Chondrocyte (in vitro differentiated cells): ENCODE results near the gene INPP4B. TPM values are rescaled to one million over a fixed set of nuclear protein-coding genes. Genes with fewer than 3 reads are reported as not detected.

ENCODE experiments used
- DNase-seq: peaks from one replicate; pipeline ENCODE4 v3.0.0; 2021; ENCODE audit warnings: mixed read lengths, low spot score
- H3K27ac Mint-ChIP-seq: one replicate; pipeline ENCODE4 v1.8.0; 2021; ENCODE audit warnings: mild to moderate bottlenecking, moderate library complexity, mixed read lengths; ENCODE audit not compliant: unreplicated experiment
- H3K27me3 Mint-ChIP-seq: 2 replicates; pipeline ENCODE4 v1.8.0; 2021; ENCODE audit warnings: low read depth, mixed read lengths
- H3K36me3 Mint-ChIP-seq: 2 replicates; pipeline ENCODE4 v1.8.0; 2021; ENCODE audit warnings: low read depth, mixed read lengths
- H3K4me1 Mint-ChIP-seq: 2 replicates; pipeline ENCODE4 v1.8.0; 2021; ENCODE audit warnings: low read depth, mild to moderate bottlenecking, mixed read lengths
- H3K4me3 Mint-ChIP-seq: one replicate; pipeline ENCODE4 v1.8.0; 2021; ENCODE audit warnings: mild to moderate bottlenecking, moderate library complexity, mixed read lengths; ENCODE audit not compliant: unreplicated experiment
- H3K9me3 Mint-ChIP-seq: 2 replicates; pipeline ENCODE4 v1.8.0; 2021; ENCODE audit warnings: low read depth, mixed read lengths
- total RNA-seq: library from RNA; stranded (reverse); gene quantifications from 3 replicates; pipeline ENCODE4 v1.2.1, GENCODE V29; 2021
- TF ChIP-seq, protein P1 (sequence below): fragments of 200-600 bp; sonication (generic); IDR thresholded peaks from 2 replicates; pipeline ENCODE4 v1.5.0; 2021; ENCODE audit warnings: antibody characterized with exemption, mild to moderate bottlenecking, moderate library complexity

INPP4B gene
- total RNA-seq, 1 donor from 2014 or later = 30.0 TPM

- Mint-ChIP-seq H3K4me3 (no peak overlapping the region), H3K4me1 (peaks cover 69% of the 10 kb centered on the region), H3K27me3 (no peaks in the 10 kb centered on the region), H3K27ac (no peak overlapping the region), H3K36me3 (peaks cover 8% of the 10 kb centered on the region), H3K9me3 (peaks cover 13% of the 10 kb centered on the region)
- DNase-seq = no peak
- TF ChIP-seq, protein P1, sequence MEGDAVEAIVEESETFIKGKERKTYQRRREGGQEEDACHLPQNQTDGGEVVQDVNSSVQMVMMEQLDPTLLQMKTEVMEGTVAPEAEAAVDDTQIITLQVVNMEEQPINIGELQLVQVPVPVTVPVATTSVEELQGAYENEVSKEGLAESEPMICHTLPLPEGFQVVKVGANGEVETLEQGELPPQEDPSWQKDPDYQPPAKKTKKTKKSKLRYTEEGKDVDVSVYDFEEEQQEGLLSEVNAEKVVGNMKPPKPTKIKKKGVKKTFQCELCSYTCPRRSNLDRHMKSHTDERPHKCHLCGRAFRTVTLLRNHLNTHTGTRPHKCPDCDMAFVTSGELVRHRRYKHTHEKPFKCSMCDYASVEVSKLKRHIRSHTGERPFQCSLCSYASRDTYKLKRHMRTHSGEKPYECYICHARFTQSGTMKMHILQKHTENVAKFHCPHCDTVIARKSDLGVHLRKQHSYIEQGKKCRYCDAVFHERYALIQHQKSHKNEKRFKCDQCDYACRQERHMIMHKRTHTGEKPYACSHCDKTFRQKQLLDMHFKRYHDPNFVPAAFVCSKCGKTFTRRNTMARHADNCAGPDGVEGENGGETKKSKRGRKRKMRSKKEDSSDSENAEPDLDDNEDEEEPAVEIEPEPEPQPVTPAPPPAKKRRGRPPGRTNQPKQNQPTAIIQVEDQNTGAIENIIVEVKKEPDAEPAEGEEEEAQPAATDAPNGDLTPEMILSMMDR = no peak
Observed at GRCh38 chr4:142369141-142369540, 477.0 kb downstream of the INPP4B start.

- no peak for DNase-seq
- peaks cover 63% of the 10 kb centered on the region for H3K4me1 Mint-ChIP-seq
- TF ChIP-seq, protein P1 = no peak
- H3K27me3 Mint-ChIP-seq = no peaks in the 10 kb centered on the region
- no peak overlapping the region for H3K27ac Mint-ChIP-seq
- peaks cover 13% of the 10 kb centered on the region for H3K9me3 Mint-ChIP-seq
- H3K4me3 Mint-ChIP-seq = no peak overlapping the region
- peaks cover 8% of the 10 kb centered on the region for H3K36me3 Mint-ChIP-seq
Observed at GRCh38 chr4:142367418-142368180, 478.5 kb downstream of the INPP4B start.

- TF ChIP-seq, protein P1 = no peak
- peaks cover 8% of the 10 kb centered on the region for H3K36me3 Mint-ChIP-seq
- H3K4me3 Mint-ChIP-seq = no peak overlapping the region
- no peak for DNase-seq
- H3K27ac Mint-ChIP-seq = no peak overlapping the region
- H3K4me1 Mint-ChIP-seq = peaks cover 56% of the 10 kb centered on the region
- no peaks in the 10 kb centered on the region for H3K27me3 Mint-ChIP-seq
- H3K9me3 Mint-ChIP-seq = peaks cover 17% of the 10 kb centered on the region
Observed at GRCh38 chr4:142366769-142367181, 479.3 kb downstream of the INPP4B start.

DNA sequence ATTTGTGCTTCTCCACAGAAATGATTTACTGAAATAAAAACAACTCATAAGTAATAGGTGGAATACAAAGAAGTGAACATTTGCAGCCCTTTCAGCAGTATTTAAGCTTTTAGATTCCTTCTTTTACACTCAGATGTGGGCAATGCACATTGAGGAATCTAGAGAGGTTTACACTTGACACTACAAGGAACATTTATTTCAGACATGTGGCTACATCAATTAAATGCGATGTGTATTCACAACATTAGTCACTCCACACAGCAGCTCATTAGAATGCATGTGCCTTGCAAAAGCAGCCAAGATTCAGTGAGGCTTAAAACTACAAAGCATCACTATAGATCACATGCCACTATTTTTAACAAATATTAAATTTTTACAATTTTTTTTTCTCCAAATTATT lies 480.7 kb downstream of the INPP4B start:
- Mint-ChIP-seq H3K9me3 (peaks cover 9% of the 10 kb centered on the region), H3K4me1 (peaks cover 55% of the 10 kb centered on the region), H3K36me3 (peaks cover 4% of the 10 kb centered on the region), H3K4me3 (no peak overlapping the region), H3K27me3 (no peaks in the 10 kb centered on the region), H3K27ac (no peak overlapping the region)
- DNase-seq = no peak
- TF ChIP-seq, protein P1 = no peak

GRCh38 chr4:142363686-142364085 lies 482.4 kb downstream of the INPP4B start:
- no peaks in the 10 kb centered on the region for H3K27me3 Mint-ChIP-seq
- peaks cover 56% of the 10 kb centered on the region for H3K4me1 Mint-ChIP-seq
- TF ChIP-seq, protein P1 = no peak
- H3K36me3 Mint-ChIP-seq = peaks cover 2% of the 10 kb centered on the region
- no peak overlapping the region for H3K4me3 Mint-ChIP-seq
- H3K9me3 Mint-ChIP-seq = peaks cover 10% of the 10 kb centered on the region
- H3K27ac Mint-ChIP-seq = no peak overlapping the region
- DNase-seq = no peak
